Skeletal muscle cell (primary cell): ENCODE measurements around the gene UBE3B.
A peak's percentile ranks its signal among the peaks of the same experiment; 100 is the strongest.

Experiments used
- DNase-seq: peaks from one replicate; pipeline ENCODE4 v3.0.0-alpha.2; 2010; ENCODE audit warnings: low read depth
- H3K4me3 ChIP-seq: 2 replicates; pipeline ENCODE4 v1.5.1; 2011; ENCODE audit warnings: low read depth, mild to moderate bottlenecking, control low read depth, low read length, moderate library complexity

Gene UBE3B

DNA sequence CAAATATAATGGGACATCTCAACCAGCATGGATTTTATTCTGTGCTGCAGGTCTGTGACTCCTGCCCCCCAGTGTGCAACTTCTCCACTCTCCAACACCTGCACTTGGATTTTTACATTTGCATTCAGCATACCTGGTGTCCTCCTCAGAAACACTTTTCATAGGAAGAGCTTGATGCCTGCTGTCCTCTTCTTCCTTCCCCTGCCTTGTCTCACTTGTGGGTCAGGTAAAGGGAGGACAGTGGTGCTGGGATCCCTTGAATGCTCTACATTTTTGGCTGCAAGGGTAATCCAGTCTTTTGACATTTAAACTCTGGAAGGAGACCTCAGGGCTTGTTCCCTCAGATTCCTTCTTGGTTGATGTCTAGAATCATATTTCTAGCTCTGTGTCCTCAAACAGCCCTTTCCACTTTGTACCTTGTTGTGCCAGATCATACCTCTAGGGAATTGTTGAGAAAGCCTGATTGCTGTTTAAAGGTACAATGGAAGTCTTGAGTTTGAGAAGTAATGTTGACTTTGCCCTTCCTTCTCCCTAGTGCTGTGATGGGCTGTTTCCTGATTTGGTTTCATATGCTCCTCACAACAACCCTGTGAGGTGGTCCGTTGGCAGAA is 12.6 kb downstream of the UBE3B start:
- no peak for DNase-seq
- H3K4me3 ChIP-seq = no peak overlapping the region

DNA sequence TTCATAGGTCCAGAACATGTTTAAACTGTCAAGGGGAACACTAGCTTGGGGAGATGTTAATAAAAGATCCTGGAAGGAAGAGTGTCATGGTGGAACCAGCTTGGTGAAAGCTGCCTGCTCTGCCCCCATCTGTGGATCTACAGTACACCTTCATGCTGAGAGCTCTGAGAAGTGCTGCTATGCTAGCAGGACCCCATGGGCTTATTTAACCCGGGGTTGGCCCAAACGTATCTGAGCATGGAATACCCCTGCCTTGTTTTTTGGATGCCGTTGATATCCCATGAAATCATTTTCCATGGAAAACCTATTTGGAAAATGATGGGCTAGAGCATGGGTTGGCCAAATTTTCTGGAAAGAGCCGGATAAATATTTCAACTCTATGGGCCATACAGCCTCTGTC is 14.2 kb downstream of the UBE3B start:
- no peak for DNase-seq
- no peak overlapping the region for H3K4me3 ChIP-seq

- DNase-seq = no peak
- H3K4me3 ChIP-seq = no peak overlapping the region
Observed at GRCh38 chr12:109492371-109492770, 14.9 kb downstream of the UBE3B start.

- DNase-seq = no peak
Observed at GRCh38 chr12:109493090-109493489, 15.7 kb downstream of the UBE3B start.

GRCh38 chr12:109493938-109494337 is 16.5 kb downstream of the UBE3B start:
- no peak for DNase-seq
- H3K4me3 ChIP-seq = no peak overlapping the region

More at GRCh38 chr12:109493090-109493489, 15.7 kb downstream of the UBE3B start:
- H3K4me3 ChIP-seq = no peak overlapping the region

- H3K4me3 ChIP-seq = no peak overlapping the region
- DNase-seq = no peak
Observed at GRCh38 chr12:109494348-109494881, 17.0 kb downstream of the UBE3B start.

DNA sequence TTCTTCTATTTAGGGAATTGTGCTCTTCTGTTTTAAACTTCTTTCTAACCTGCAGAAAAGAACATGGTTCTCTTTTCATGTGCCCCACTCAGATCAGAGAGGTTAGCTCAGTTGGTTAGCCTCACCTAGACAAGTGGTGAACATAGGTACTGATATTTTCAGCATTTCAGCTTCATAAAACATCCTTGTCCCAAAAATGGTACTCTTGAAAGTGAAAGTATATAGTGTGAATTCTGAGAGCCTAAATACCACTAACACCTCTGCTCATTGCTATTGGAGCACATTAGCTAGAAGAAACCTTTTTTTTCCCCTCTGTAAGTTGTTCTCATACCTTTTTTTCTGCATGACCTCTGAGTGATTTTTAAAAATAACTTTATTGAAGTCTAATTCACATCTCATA is 17.6 kb downstream of the UBE3B start:
- no peak overlapping the region for H3K4me3 ChIP-seq
- no peak for DNase-seq

GRCh38 chr12:109496306-109496705 is 18.9 kb downstream of the UBE3B start:
- H3K4me3 ChIP-seq = no peak overlapping the region
- DNase-seq = no peak

DNA sequence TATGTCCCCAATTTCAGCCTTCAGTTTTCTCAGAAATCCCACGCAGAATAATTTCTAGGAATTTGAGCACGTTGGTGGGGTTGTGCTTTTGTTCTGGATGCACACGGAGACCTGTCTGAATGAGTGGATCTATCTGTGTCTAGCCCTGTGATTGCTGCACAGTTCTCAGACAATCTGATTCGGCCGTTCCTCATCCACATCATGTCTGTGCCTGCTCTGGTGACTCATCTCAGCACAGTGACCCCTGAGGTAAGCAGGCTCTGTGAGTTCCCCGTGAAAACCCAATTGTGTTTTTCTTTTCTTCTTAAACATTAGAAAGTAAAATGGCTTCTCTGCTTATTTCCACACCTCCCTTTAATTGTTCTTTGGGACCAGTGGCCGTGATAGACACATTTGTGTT is 20.2 kb downstream of the UBE3B start:
- DNase-seq = peak; percentile 49
- H3K4me3 ChIP-seq = no peak overlapping the region

DNA sequence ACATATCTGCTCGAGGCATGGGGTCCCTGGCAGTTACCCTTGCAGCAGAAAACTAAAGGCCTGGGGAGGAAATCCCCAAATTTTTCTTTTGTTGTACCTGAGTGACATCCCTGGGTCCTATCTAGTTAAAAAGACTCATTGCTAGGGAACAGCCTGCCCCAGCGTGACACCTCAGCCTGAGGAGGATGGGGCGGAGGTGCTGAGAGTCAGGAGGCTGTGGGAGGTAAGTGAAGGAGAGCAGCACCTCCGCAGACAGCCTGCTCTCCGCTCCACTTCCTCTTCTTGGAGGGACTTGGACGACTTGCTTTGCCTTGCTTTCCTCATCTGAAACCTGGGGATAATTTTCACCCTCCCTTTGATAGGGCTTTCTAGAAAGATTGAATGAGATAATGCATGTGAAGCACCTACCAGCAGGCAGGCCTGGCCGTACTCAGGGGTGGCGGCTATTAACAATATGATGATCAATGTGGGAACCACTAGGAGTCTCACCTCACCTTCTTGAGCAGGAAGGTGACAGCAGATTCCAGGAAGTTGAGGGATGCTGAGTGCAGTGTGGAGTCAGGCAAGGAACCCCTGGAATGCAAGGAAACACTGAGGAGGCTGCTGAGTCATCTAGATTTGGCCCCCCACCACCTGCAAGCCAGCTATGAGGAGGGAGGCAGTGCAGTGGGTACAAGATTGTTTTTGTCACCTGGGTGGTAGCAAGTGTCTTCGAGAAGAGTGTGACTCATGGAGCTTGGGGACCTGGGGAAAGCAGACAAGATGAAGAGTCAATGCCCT is 23.2 kb downstream of the UBE3B start:
- DNase-seq = no peak
- no peak overlapping the region for H3K4me3 ChIP-seq

DNA sequence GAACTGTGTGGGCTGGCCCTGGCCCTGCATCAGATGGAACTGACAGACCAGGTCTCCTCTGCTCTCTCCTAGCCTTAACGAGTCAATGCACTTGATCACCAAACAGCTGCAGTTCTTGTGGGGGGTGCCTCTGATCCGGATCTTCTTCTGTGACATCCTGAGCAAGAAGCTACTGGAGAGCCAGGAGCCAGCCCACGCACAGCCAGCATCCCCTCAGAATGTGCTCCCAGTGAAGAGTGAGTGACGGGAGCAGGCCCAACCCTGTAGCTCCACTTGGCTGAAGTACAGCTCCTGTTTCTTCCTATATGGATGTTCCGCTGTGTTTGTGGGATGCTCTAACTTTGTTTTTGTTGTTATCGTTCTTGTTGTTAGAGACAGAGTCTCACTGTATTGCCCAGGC is 23.9 kb downstream of the UBE3B start:
- no peak for DNase-seq
- H3K4me3 ChIP-seq = no peak overlapping the region

DNA sequence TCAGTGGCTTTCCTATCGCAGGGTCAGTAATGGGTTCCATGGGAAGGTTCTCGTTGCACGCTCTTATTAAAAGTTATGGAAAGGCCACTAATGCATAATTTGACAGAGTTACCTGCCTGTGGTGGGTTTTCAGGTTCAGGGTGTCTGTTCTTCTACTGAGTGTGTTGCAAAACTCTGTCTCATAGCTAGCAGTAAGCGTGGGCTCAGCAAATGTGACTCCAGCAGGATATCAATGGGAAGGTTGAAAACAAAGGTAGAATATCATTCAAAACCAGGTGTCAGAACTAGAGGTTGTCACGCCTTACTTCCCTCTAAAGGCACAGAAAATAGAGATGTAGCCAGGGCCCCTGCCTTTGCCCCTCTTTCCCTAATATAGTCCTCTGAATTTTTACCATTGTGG is 24.9 kb downstream of the UBE3B start:
- H3K4me3 ChIP-seq = no peak overlapping the region
- DNase-seq = no peak

- no peak overlapping the region for H3K4me3 ChIP-seq
- no peak for DNase-seq
Observed at GRCh38 chr12:109503611-109504010, 26.2 kb downstream of the UBE3B start.

GRCh38 chr12:109504068-109504467 is 26.6 kb downstream of the UBE3B start:
- DNase-seq = no peak
- H3K4me3 ChIP-seq = no peak overlapping the region

- no peak for DNase-seq
- no peak overlapping the region for H3K4me3 ChIP-seq
Observed at GRCh38 chr12:109510196-109510595, 32.8 kb downstream of the UBE3B start.

- no peak overlapping the region for H3K4me3 ChIP-seq
- no peak for DNase-seq
Observed at GRCh38 chr12:109512608-109513007, 35.2 kb downstream of the UBE3B start.

GRCh38 chr12:109513051-109513450 is 35.6 kb downstream of the UBE3B start:
- DNase-seq = no peak
- H3K4me3 ChIP-seq = no peak overlapping the region

- no peak overlapping the region for H3K4me3 ChIP-seq
- DNase-seq = no peak
Observed at GRCh38 chr12:109513977-109514376, 36.5 kb downstream of the UBE3B start.

DNA sequence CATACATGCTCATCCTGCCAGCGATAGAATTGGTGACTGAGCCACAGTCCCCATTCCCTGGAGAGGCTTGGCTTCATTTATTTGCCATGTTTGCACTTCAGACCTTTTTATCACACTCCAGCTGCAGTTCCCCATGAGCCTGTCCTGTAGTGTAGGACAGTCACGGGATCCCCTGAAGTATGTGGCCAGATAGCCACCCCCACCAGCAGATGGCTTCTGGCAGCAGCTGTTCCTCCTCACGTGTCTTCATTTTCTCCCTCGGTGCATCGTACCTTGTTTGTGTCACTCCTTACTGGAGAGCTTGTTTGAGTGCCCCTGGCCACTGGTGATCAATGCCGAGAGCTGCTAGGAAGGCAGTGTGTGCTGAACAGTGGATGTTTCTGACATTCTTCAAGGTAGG is 40.2 kb downstream of the UBE3B start:
- no peak for DNase-seq
- H3K4me3 ChIP-seq = no peak overlapping the region

DNA sequence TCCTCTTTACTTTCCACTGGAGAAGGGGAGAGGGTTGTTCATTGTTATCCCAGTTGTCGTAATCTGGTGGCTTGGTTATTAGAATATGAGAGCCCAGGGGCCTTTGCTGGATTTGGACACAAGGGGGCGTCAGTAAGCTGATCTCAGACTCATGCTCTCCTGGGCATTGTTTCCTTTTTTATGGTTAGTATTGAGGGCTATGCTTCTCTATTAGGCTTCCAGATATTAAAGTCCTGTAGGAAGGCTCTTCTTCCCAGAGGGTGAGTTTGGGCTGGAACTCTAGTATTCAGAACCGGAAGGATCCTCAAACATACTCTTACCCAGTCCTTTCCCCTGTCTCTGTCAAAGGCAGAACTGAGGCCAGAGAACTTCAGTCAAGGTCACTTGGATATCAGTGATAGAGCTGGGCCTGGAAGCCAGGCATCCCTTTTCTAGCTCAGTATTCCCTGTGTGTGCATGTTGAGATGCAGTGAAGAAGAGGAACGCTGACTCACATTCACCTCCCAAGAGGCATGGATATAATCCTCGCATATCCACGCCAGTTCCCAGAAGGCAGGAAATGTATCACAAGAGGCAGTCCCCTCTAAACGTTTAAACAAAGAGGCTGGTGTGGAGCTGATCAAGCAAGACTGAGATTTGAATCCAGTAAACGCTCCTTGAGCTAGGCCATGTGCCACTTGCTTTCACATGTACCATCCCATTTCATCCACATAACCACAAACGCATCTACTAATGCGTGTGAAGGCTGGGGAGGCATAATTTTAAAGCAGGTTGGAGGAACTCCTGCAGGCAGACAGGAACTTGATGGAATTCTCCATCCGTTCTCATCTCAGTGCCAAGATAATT is 41.6 kb downstream of the UBE3B start:
- peak; percentile 66 for DNase-seq
- H3K4me3 ChIP-seq = no peak overlapping the region
